Suprapubic skin (tissue), 4 donors: ENCODE results near the gene KIT.

ENCODE experiments used
- CTCF ChIP-seq, 2 donors: fragments of 200-600 bp in 1 of 2; fragments of 450-650 bp in 1 of 2; sonication (generic) in 1 of 2; IDR thresholded peaks; one replicate each; pipeline ENCODE4 v1.5.1; 2016 to 2019; ENCODE audit warnings: antibody characterized with exemption in 2 of 2, mild to moderate bottlenecking in 1 of 2, moderate library complexity in 1 of 2
- EP300 ChIP-seq: sonication (generic); formaldehyde crosslinking; IDR thresholded peaks from one replicate; pipeline ENCODE4 v1.6.1; 2017; ENCODE audit warnings: antibody characterized with exemption
- POLR2A ChIP-seq, 2 donors: fragments of 450-650 bp; IDR thresholded peaks; one replicate each; pipeline ENCODE4 v1.6.1; 2017; ENCODE audit warnings: antibody characterized with exemption in 2 of 2, mild to moderate bottlenecking in 2 of 2, moderate library complexity in 2 of 2
- POLR2AphosphoS5 ChIP-seq, 3 donors: sonication (generic); formaldehyde crosslinking; IDR thresholded peaks; one replicate each; pipeline ENCODE4 v1.6.1; 2017; ENCODE audit warnings: antibody characterized with exemption in 3 of 3

- TF ChIP-seq CTCF (IDR thresholded peaks at IDR 0.05) (no peak), POLR2A (IDR thresholded peaks at IDR 0.05) (no peak), EP300 (no peak), POLR2AphosphoS5 (IDR thresholded peaks at IDR 0.05) (no peak)
Measured at GRCh38 chr4:54727346-54727745, 69.6 kb downstream of the KIT start.
